GM04504 (cell line): Measurements from ENCODE around the gene CITED4.

Source experiments
- DNase-seq: peaks from one replicate; pipeline ENCODE4 v3.0.0-alpha.2; 2012; ENCODE audit warnings: low read depth

The CITED4 gene

DNA sequence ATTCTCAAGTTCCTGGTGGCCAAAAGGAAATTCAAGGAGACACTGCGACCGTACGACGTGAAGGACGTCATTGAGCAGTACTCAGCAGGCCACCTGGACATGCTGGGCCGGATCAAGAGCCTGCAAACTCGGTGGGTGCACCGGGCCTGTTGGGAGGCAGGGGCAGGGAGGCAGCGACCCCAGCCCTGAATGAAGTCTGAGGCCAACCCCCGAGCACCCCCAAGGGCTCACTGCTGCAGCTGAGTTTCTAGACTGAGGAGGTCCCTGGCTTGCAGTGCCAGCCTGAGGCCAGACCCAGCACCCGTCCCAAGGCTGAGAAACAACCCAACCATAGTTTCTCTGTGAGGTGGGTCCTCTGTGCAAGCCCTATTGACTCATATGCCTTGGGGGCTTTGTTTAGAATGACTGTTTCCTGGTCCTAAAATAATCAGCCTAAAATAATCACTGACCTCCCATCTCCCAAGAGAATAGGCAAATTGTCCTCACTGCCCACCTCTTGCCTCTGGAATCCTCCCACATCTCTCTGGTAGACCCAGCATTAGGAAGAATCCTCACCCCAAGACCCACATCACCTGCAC, 27.1 kb downstream of the CITED4 start:
- DNase-seq: no peak

DNA sequence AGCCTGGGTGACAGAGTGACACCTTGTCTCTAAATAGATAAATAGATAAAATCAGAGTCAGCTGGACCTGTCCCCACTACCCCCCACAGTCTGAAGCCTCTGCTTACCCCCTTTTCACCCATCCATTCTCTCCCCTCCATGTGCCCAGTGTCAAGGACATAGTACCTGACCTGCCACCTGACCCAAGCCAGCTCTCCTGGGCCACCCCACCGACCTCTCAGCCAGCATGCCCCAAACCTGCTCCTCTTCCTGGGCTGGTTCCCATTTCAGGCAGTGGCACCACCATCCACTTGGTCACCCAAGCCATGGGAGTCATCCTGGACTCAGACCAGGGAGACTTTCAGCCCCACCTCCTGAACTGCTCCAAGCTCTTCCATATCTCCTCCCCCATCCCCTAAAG, 28.2 kb downstream of the CITED4 start:
- no peak for DNase-seq

DNA sequence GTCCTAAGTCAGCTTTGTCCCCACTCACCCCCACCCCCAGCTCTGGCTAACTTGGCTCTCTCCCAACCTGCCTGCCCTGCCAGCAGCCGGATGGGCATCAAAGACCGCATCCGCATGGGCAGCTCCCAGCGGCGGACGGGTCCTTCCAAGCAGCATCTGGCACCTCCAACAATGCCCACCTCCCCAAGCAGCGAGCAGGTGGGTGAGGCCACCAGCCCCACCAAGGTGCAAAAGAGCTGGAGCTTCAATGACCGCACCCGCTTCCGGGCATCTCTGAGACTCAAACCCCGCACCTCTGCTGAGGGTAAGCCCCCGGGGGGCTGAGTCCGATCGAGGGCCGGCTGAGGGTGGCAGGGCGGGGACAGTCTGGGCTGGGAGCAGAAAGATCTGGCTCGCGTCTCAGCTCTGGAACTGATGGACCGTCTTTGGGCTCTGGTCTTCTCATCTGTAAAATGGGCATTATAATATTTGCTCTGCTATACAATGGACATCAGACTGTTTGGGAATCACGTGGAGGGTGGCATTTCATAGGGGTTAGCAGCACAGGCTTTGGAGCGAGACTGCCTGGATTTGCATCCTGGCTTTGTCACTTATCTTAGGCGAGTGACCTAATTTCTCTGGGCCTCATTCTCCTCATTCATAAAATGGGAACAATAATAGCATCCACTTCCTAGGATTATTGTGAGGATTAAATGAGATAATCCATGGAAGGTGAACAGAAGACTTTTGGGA, 31.0 kb downstream of the CITED4 start:
- DNase-seq: no peak

DNA sequence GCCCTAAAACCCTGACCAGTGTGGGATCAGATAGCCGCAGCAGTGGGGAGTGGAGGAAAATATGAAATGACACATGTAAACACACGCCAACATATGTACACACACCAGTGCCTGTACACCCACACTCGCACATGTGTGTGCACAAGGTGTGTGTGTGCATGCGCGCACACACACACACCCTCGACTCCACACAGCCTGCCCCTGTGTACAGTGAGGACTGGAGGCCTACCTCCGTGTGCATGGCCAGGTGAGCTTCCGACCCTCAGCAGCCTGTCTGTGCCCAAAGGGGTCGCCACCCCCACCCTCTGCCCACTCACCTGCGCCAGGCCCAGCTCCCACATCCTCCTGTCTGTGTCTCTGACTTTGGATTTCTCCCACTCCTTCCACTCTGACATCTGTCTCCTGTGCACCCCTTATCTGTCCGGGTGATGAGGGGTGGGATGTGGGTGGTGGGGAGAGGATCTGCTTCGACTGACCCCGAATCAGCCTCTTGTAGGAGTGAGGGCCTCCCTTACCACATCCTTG, 31.7 kb downstream of the CITED4 start:
- DNase-seq: no peak

DNA sequence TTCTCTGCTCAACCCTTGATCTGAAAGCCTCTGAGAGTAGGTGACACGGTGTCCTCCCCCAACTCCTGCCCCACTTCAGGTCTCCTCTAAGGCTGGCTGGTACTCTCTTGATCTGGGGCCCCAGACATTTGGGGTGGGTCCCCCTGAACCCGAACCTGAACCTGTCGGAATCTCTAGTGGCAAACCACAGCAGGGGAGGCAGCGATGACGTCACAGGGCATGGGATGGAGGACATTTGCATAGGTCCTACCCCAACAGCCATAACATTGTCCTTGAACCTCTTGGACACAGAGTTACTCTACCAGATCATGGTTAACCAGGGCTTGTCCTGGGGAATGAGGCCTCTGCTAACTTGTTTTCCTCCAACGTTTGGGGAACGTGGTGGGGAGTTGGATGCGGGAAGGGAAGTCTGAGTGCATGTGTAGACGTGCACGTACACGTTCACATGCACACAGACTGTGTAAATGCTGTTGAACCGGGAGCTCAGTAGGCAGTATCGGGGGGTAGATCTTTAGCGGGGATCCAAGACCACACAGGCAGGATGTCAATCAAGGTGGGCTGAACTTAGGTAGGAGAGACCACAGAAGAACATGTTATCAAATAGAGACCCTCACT, 32.4 kb downstream of the CITED4 start:
- DNase-seq: no peak

DNA sequence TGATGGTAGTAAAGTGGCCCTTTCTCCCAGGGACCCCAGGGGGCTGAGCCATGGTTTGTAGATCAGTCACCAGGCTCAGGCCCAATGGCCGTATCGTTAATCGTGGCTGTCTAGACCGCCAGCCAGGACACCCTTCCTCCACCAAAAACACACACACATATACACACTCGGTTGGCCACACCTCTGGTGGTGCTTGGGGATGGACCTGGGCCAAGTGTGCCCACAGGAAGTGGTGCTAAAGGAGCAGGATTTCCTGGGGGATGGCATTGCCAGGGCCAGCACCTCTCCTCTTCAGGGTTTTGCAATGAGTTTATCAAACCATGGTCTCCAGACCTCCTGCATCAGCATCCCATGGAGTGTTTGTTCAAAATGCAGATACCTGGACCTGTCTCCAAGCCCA, 36.2 kb downstream of the CITED4 start:
- DNase-seq: no peak

DNA sequence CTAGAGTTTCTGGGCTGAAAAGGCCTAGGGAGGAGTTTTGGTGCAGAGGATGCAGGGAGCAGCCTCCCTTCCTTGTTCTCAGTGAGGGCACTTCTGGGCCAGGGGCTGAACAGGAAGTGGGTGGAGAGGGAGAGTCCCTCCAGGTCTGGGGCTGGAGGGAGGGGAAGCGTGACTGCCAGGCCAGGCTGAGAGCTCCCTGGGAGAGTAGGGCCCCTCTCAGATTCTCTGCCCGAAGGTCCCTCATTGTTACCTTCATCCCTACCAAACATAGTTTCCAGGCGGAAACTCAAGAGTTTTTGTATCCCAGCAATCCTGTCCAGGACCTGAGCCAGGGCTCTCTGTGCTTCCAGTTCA, 36.8 kb downstream of the CITED4 start:
- no peak for DNase-seq

DNA sequence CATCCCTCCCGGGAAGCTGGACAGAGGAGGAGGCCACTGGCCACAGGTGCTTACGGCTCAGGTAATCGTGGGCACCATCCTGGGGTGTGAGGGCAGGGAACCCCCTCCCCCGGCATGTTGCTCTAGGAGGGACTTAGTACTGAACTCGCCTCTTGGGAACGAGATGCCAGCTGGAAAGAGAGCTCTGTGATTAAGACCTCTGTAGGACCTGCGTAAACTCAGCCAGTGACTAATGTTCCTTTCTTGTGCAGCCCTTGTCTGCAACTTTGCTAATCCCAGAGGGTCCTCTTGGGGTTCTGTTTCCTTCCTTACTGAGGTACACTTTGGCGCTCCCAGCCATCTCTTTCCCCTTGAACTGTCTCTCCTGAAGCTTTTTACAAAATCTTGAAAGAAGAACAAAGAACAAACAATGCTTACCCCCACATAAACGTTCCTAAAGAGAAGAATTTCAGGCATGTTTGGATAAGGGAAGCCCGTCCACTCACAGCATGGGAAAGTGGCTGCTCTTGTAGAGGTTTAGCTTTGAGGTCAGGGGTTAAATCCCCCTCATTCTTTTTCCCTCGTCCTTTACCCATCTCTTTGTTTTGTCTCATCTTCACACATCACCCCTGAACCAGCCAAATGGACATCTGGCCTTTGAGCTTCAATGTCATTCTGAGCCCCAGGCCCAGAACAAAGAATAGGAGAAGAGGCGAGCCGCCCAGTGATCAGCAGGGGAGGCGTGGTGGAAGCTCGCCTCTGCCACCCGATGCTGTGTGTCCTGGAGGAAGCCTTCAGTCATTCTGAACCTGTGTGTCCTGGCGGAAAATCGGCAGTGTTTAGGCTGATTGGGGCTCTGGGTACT, 37.4 kb downstream of the CITED4 start:
- no peak for DNase-seq

DNA sequence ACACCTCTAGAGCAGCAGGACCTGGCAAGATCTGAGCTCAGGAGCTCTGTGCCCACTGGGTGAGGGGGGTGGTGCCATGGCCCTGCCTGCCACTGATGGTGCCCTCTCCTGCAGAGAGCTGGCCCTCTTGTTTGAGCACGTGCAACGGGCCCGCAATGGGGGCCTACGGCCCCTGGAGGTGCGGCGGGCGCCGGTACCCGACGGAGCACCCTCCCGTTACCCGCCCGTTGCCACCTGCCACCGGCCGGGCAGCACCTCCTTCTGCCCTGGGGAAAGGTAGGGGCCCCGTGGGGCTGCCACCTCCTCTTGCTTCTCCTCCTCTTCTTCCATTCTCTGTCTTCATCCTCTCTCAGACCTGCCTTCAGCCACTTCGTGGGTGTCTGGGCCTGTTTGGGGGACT, 38.2 kb downstream of the CITED4 start:
- DNase-seq: no peak

DNA sequence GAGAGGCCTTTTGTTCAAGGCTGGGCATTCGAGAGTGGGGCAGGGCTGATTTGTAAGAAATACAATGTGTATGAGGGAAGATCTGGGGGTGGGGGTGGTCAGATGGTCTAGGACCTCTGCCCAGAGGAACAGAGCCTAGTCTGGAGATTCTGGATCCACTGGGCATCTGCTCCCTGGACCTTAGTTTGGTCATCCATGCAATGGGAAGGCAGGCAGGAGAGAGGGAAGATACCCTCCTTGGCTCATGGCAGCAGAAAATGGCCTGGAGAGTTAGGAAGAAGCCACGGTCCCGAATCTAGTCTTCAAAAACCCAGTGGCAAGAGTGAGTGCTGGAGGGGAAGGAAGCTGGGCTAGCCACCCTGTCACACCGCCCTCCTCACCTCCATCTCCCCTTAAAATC, 38.8 kb downstream of the CITED4 start:
- DNase-seq: no peak

DNA sequence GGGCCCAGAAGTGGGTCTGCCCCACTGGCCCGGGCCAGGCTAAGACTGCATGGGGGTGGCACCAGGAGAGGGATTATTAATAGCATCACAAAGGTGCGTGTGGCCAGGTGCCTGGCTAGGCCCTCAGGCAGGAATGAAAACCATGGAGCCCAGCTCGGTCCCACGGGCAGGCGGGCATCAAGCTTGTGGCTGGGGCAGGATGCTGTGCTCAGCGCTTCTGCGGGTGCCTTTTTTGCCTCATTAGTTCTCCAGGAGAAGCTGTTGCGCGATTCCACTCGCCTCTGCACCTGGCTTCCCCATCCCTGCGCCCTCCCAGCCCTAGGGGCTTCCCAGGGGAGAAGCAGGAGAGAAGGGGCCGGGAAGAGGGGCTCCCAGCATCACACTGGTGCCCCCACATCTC, 39.3 kb downstream of the CITED4 start:
- DNase-seq: no peak

DNA sequence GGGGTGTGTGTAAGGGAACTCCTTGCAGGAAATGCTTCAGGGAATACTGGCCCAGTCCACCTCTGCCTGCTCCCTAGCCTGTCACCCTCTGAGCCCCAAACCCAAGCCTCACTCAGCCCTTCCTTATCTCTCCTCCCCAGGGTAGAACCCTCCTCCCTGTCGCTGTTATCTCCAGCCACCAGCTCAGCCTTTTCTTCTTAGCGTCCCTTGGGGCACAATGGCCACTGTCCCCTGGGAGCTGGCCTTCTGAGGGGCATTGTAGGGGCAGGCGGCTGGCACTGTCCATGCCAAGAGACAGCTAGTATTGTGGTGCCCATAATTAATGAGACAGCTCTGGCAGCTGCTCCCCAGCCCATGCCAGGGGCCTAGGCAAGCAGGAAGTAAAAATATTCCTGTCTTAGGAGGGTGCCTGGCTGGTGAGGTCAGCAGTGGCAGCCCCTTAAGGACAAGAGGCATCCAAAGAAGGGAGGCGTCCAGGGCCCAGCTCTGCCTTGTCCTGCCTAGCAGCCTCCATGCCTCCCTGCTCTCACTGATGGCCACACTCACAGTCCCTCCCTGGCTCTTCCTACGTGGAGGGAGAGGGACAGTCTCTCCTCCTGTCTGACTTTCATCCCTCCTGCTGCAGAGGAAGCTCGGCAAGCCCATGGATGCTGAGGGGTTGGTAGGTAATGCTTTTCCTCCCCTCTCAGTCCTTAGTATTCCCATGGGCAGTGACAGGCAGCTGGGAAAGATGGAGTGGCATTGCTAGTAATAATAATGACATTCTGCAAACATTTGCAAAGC, 41.1 kb downstream of the CITED4 start:
- no peak for DNase-seq

DNA sequence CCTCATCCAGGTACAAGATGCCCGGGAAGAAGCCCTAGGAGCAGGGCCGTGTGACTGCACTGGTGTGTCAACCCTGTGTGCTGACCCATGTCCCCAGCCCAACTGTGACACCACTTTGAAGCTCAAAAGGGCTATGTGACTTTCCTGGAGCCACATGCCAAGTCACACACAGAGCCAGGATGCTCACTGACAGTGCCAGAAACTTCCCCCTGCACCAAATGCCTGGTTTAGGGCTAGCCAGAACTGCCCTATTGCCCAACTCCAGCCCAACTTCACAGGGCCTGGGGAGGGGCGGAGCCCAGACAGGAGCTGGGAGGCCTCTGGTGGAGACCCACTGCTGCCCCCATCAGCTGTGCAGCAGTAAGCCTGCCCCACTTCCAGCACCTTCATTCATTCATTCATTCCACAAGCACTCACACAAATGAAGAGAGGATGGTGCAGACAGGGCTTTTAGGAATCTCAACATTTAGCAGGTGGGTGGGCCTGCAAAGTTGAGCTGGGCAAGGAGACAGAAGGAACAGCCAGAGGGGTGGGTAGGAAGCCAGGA, 41.8 kb downstream of the CITED4 start:
- no peak for DNase-seq

DNA sequence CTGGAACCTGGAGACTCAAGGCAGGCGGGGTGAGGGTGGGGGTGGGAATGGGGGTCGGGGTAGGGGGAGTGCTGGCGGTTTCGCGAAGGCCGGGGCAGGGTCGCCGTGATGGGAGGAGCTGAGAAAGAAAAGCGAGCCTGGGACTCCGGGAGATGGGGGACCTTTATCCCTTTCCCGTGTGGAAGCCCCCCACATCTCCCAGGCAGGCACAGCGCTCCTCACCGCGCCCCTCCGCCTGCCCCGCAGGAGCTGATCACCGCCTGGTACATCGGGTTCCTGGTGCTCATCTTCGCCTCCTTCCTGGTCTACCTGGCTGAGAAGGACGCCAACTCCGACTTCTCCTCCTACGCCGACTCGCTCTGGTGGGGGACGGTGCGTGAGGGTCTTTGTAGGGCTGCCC, 43.1 kb downstream of the CITED4 start:
- no peak for DNase-seq

DNA sequence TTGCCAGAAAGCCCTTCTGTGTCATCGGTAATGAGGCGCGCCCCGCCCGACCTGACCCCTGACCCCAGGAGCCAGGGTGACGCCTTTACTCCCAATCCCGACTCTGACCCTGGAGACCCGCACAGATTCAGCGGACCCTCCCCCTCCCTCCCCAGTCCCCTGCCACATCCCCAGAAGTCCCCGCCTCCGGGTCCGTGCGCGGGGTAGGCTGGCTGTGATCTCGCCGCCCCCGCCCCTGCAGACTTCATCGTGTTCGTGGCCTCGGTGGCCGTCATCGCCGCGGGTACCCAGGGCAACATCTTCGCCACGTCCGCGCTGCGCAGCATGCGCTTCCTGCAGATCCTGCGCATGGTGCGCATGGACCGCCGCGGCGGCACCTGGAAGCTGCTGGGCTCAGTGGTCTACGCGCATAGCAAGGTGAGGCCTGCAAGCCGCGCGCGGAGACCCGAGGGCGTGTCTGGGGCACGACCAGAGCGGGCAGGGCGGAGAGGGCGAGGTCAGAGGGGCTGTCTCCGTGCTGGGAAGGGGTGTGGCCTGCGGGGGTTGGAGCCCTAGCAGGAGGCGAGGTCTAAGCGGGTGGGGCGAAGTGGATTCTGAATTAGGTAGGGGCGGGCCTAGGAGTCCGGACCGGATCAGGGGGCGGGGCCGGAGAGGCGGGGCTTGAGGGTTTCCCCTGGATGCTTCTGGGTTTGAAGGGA, 43.8 kb downstream of the CITED4 start:
- DNase-seq: no peak

DNA sequence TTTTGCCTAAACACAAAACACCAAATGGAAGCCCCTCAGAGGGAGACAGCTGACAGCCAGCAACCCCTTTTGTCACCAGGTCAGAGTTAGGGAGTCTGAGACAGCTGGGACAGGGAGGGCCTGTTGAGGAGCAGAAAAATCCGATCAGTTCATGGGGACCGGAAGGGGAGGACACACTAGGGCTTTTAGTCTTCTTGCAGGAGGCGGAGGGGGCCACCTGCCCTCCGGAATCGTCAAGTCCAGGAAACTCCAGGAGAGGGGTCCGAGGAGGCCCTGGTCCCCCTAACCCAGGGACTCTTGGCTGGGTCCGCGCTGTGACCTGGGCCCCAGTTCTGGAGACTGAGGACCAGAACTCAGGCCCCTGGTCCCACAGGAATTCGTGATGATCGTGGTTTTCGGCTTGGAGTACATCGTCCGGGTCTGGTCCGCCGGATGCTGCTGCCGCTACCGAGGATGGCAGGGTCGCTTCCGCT, 44.3 kb downstream of the CITED4 start:
- no peak for DNase-seq

DNA sequence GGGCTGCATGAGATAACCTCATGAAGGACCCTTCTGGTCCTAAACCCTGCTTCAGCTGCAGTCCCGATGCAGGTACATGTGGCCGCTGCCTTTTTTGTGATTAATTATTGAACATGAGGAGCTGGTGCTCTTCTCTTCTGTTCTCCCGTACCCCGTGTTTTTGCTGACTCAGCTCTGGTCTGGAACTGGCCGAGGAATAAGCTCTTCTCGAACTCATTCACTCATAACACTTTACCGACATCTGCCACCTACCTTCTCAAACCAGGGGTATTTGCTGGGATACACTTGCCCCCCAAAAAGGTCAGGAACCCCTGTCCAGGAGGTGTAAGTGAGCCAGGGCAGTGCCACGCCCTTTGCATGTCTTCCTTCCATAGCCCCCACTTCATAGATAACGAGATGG, 46.7 kb downstream of the CITED4 start:
- DNase-seq: no peak
